ENCODE results near the gene MAP4K1.
"Not testable (repeated sequence)": the region's sequence is repeated elsewhere in the genome, so short reads cannot be mapped to it uniquely, and the experiment has no call there.

Gene MAP4K1

DNA sequence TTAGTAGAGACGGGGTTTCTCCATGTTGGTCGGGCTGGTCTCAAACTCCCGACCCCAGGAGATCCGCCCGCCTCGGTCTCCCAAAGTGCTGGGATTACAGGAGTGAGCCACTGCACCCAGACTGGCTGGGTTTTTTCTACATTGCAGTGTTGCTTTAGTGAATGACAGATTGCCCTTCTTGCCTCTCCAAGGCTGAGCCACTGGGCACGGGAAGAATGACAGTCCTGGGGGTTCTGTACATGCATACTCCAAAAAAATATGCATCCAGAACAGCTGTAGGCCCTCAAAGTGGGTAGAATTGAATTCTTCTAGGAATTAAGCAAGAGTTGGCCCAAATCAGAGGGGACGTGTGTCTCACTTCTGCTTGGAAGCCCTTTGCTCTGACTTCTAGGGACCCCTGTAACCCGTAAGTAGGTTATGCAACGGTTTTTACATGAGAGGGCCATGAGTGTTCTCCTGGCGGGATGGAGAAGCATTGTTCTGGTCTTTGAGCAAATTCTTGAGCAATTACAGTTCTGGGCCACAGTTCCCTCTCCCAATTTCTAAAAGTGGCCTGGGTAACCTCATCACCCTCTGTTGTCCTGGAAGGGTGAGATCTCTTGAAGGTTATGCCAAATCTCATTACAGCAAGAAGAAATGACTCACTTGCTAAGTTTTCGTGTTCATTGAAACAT is 33.3 kb upstream of the MAP4K1 start:
- no peak for DNase-seq

- no peak for DNase-seq
Observed at GRCh38 chr19:38650172-38650775, 32.5 kb upstream of the MAP4K1 start.

- no peak for DNase-seq
Observed at GRCh38 chr19:38649305-38650171, 31.8 kb upstream of the MAP4K1 start.

GRCh38 chr19:38648769-38649304 is 31.1 kb upstream of the MAP4K1 start:
- no peak for DNase-seq

GRCh38 chr19:38647966-38648768 is 30.4 kb upstream of the MAP4K1 start:
- no peak for DNase-seq

DNA sequence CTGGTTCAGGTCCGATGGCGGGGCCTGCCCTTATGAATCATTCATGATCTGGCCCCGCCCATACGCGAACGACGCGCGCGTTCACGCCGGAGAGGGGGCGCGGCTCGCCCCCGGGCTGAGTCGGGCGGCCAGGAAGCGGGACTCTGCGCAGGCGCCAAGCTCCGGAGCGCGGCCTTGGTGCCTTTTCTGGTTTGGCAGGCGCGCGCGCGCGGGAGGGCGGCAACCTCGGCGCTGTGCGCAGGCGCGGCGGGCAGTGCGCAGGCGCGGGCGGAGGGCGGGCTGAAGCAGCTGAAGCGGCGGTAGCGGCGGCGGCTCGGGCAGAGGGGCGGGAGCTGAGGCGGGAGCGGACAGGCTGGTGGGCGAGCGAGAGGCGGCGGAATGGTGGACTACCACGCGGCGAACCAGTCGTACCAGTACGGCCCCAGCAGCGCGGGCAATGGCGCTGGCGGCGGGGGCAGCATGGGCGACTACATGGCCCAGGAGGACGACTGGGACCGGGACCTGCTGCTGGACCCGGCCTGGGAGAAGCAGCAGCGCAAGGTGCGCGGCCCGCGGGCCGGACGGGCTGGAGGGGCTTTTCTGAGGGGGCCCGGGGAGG is 29.7 kb upstream of the MAP4K1 start, which contains the start of gene ACTN4:
Gene ACTN4, plus strand, starts transcription at position 282 of the 598 bp plus-strand sequence. Its CDS starts 97 bp downstream, at position 379.
- DNase-seq, result peak; percentile 100

- no peak for DNase-seq
Observed at GRCh38 chr19:38644719-38645118, 27.0 kb upstream of the MAP4K1 start.

DNA sequence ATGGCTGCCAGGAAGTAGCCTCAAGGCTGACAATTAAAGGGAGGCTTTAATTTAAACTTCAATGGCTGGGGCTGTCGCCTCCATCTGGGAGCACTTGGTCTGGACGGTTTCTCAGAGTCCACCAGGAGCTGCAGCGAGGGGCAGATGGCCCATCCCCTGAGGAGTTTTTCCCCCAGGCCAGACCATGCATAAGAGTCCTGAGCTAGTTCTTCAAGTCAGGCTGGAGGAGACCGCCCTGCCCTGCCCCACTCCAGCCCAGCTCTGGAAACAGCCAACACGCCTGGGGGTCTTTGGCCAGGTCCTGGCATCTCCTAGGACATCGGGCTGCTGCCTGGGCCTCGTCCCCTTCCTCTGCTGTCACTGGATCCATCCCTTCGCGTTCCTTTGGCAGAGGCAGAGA is 24.4 kb upstream of the MAP4K1 start:
- DNase-seq, result no peak

DNA sequence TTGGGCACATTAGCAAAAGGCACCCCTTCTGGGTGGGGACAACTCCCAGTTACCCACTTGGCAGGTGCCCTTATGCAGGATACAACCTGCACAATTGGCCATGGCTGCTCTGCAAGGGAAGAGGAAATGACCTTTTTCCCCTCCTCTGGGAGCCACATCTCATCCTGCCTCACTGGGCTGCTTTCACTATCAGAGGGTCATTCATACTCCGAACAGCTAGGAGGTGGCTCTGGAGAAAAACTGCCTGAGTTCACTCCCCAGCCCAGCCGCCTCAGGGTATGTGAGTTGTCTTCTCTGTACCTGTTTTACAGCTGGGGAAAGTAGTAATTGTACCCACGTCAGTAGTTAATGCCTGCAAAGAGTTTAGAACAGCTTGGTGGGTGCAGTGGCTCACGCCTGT is 22.6 kb upstream of the MAP4K1 start:
- DNase-seq, result no peak

- DNase-seq, result no peak
Observed at GRCh38 chr19:38639679-38640078, 21.9 kb upstream of the MAP4K1 start.

DNA sequence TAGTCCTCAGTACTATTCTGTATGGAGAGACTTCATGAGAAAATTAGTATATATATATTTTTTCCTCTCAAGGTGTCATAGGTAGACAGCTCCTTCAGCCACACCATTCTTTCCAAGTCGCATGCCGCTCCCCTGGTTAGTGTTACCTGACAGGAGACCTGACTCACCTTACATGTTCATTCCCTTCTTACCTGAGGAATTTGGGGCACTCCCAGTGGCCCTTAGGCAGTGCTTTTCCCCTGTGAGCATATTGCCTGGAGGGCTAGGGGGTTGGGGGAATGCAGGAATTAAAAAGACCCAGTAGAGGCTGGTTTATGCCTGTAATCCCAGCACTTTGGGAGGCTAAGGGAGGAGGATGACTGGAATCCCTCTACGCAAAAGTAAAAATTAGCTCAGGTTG is 20.7 kb upstream of the MAP4K1 start:
- DNase-seq, result no peak

DNA sequence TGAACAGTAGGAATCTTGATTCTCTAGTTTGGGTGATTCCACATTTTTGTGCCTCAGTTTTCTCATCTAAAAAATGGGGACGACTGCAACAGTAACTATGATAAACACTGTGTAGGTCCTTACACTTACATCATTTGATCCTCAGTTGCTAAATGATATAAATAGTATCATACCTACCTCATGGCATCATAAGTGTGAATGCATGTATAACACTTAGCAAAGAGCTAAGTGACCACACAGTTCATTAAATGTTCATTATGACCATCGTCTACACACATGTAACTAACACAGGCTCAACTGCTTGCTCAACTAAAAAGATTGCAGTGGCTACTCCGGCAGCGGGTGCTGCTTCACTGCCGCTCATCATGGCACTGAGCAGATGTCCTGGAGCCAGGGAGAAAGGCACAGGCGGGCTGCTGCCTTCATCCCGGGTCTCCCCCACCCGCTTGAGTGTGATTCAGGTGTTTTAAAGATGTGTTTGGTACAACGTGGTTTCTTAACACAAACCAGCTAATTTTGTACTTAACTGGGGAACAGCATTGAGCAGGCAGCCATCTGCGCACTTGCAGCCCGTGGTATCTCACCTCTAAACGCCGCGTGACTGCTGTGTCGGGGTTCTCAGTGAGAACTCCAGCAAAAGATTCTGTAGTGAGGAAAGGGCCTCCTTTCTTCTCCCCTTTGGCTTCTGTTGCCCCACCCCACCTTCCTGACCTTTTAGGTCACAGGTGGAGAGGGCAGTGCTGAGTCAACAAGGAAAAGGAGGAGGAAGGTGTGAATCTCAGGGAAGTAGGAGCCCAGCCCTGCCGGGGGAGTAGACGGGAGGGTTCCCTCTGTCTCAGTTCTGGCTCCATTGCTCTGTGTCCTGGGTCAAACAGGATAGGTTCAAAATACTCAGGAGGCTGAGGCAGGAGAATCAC is 18.0 kb upstream of the MAP4K1 start:
- DNase-seq, result no peak

GRCh38 chr19:38634757-38635482 is 17.2 kb upstream of the MAP4K1 start:
- DNase-seq, result peak; percentile 58

DNA sequence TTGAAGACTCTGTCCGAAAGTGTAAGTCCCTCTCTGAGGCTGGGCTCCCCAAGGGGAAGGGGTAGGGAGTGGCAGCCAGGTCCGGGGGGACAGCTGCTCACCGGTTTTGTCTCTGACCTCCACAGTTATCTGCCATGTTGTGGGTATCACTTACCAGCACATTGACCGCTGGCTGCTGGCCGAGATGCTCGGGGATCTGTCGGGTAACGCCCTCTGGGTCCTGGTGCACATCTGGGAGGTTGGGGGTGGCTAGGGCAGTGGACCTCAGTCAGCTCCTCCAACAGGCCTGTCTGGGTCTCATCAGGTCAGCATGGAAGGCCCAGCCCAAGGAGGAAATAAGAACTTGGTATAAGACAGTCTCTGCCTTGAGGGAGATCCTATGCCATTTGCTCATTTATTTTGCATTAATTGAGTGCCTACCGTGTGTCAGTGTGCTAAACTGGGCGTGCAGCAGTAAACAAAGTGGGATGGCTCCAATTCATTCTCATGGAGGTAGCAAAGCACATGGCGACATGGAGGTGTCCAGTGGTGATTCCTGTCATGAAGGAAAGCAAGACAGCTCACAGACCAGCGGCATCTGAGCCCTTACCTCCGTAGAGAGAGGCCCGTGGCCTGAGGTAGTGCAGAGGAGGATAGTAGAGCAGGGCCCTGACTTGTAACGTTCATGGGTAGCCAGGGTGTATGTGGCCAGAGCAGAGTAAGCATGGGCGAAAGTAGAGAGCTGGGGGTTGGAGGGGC is 14.9 kb upstream of the MAP4K1 start:
- DNase-seq, result no peak

- DNase-seq, result not testable (repeated sequence)
Observed at GRCh38 chr19:38631811-38632475, 14.2 kb upstream of the MAP4K1 start.

DNA sequence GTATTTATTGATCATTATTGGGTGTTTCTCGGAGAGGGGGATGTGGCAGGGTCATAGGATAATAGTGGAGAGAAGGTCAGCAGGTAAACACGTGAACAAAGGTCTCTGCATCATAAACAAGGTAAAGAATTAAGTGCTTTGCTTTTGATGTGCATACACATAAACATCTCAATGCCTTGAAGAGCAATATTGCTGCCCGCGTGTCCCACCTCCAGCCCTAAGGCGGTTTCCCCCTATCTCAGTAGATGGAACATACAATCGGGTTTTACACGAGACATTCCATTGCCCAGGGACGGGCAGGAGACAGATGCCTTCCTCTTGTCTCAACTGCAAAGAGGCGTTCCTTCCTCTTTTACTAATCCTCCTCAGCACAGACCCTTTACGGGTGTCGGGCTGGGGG is 13.5 kb upstream of the MAP4K1 start:
- not testable (repeated sequence) for DNase-seq

- DNase-seq, result no peak
Observed at GRCh38 chr19:38629568-38629967, 11.8 kb upstream of the MAP4K1 start.

GRCh38 chr19:38626401-38626800 is 8.6 kb upstream of the MAP4K1 start:
- no peak for DNase-seq

DNA sequence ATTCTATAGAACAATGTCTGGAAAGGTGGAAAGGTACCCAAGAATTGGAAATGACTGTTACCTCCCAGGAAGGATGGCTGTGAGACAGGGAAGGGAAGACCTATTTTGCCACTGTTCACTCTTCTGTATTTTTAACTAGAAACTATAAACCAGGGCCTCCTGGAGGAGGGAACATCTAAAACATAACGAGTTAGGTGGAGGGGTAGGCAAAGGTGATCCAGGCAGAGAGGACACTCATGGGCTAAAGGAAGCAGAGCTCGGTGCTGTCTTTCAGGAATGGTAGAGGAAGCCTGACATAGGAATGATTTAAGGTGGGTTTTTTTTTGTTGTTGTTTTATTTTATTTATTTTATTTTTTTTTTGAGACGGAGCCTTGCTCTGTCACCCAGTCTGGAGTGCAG is 7.1 kb upstream of the MAP4K1 start:
- no peak for DNase-seq

Measured in activated T-cell treated with anti-CD3 and anti-CD28 coated beads for 4 hours (primary cell).